Activated T-cell treated with anti-CD3 and anti-CD28 coated beads, Interleukin-2, amount 50 U/mL, for 24 hours (primary cell): ENCODE results near the gene NEK5.
"Not testable (repeated sequence)": the region's sequence is repeated elsewhere in the genome, so short reads cannot be mapped to it uniquely, and the experiment has no call there.

Source experiments
- DNase-seq: peaks from one replicate; pipeline ENCODE4 v3.0.0-alpha.2; 2020
- H3K27ac Mint-ChIP-seq: 2 replicates; pipeline ENCODE4 v1.8.0; 2020; ENCODE audit warnings: mild to moderate bottlenecking, mixed read lengths
- H3K27me3 Mint-ChIP-seq: 2 replicates; pipeline ENCODE4 v1.8.0; 2020; ENCODE audit warnings: mixed read lengths
- H3K36me3 Mint-ChIP-seq: 2 replicates; pipeline ENCODE4 v1.8.0; 2020; ENCODE audit warnings: low read depth, mixed read lengths
- H3K4me1 Mint-ChIP-seq: 2 replicates; pipeline ENCODE4 v1.8.0; 2020; ENCODE audit warnings: low read depth, mixed read lengths
- H3K4me3 Mint-ChIP-seq: 2 replicates; pipeline ENCODE4 v1.8.0; 2020; ENCODE audit warnings: mild to moderate bottlenecking, moderate library complexity, mixed read lengths
- H3K9me3 Mint-ChIP-seq: 2 replicates; pipeline ENCODE4 v1.8.0; 2020; ENCODE audit warnings: mixed read lengths

The NEK5 gene

DNA sequence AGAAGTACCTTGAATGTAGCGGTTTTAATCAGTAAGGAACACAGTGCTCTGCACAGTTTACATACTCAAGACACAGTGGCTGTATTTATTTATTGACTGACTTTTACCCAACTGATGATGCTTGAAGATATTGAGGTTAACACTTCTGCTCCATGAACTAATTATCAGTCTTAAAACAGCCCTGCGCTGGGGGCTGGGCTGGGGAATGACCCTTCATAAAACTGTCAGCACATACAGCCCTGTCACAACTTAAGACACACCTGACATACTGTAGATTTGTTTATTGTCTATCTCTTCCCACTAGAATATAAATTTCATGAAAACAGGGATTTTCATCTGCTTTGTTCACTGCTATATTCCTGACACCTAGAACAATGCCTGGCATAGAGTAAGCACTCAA is 10.8 kb downstream of the NEK5 start:
- no peak overlapping the region for H3K27ac Mint-ChIP-seq
- peaks cover 9% of the 10 kb centered on the region for H3K27me3 Mint-ChIP-seq
- no peak overlapping the region for H3K4me3 Mint-ChIP-seq
- no peaks in the 10 kb centered on the region for H3K4me1 Mint-ChIP-seq
- DNase-seq, result no peak
- no peaks in the 10 kb centered on the region for H3K9me3 Mint-ChIP-seq
- no peaks in the 10 kb centered on the region for H3K36me3 Mint-ChIP-seq

DNA sequence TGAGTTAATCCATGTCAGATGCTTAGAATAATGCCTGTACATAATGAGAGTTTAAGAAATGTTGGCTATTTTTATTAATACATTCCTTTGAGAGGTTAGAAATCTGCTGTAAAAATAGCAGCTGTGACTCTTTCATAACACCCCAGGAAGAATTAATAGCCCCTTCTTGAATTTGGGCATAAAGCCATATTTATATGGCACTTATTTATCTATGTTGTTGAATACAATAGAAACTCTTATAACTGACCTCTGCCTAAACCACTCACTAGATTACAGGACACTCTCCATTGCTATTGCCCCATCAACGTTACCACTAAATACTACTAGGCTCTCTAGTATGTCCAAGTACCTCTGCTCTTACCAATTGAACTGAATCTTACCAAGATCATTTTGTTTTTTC is 16.3 kb downstream of the NEK5 start:
- peaks cover 14% of the 10 kb centered on the region for H3K27me3 Mint-ChIP-seq
- no peak overlapping the region for H3K4me3 Mint-ChIP-seq
- no peaks in the 10 kb centered on the region for H3K4me1 Mint-ChIP-seq
- no peaks in the 10 kb centered on the region for H3K9me3 Mint-ChIP-seq
- no peak for DNase-seq
- H3K27ac Mint-ChIP-seq, result no peak overlapping the region
- no peaks in the 10 kb centered on the region for H3K36me3 Mint-ChIP-seq

DNA sequence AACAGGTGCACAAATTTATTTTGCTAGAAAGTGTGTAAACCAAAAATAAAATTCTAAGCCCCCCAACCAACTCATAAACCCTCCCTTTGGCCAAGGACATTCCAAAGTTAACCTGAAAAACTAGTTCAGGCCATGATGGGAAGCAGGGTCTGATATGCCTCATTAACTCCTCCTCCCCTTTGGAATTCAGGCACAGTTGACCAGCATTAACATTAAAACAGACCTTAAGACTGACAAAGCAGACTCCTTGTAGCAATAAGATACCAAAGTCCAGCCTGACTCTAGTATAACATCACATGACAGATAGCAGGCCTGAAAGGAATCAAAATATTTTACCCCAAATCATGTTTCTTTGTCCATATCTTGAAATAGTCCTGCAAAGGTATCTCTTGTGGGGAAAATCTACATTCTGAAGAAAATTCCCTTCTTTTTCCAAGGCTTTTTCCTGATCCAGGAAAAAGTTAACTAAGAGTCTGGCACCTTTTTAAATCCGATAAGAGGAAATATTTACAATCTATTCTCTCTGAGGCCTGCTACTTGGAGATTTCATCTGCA is 19.7 kb downstream of the NEK5 start:
- DNase-seq, result no peak
- no peaks in the 10 kb centered on the region for H3K36me3 Mint-ChIP-seq
- H3K27ac Mint-ChIP-seq, result no peak overlapping the region
- no peaks in the 10 kb centered on the region for H3K9me3 Mint-ChIP-seq
- H3K4me3 Mint-ChIP-seq, result no peak overlapping the region
- H3K4me1 Mint-ChIP-seq, result no peaks in the 10 kb centered on the region
- peaks cover 8% of the 10 kb centered on the region for H3K27me3 Mint-ChIP-seq

DNA sequence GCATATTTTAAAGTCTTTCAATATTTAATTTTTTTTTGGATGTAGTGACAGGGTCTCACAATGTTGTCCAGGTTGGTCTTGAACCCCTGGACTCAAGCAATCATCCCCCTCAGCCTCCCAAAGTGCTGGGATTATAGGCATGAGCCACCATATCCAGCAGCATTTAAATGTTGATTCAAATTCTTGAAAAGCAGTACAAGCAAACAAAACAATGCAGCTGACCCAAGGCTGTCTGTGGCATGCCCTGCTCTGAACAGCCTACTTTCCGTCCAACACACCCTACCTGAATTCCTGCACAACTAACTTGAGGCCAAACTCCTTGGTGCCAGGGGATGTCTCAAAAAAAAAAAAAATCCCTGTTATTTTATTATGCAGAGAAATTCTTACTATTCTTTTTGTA is 23.0 kb downstream of the NEK5 start:
- Mint-ChIP-seq H3K27me3 (peaks cover 3% of the 10 kb centered on the region), H3K9me3 (no peaks in the 10 kb centered on the region), H3K36me3 (no peaks in the 10 kb centered on the region), H3K27ac (no peak overlapping the region), H3K4me3 (no peak overlapping the region), H3K4me1 (no peaks in the 10 kb centered on the region)
- no peak for DNase-seq

DNA sequence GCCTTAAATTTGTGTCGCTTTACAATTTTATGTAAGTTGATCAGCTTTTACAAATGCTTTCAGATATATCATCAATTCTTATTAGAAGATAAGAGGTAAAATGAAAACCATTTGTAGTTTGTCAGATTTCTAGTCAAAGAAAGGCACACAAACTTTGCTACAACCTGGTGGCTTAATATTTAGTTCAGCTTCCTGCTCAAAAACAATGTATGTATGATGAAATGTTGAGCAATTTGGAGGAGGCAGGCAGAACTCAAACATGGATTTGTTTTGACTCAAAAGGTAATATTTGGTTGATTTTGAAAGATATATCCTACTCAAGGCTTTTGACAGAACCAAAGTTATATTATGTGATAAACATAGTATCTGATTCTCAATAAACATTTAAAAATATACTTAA is 24.2 kb downstream of the NEK5 start:
- no peak for DNase-seq
- Mint-ChIP-seq H3K36me3 (no peaks in the 10 kb centered on the region), H3K4me1 (no peaks in the 10 kb centered on the region), H3K27me3 (no peaks in the 10 kb centered on the region), H3K4me3 (no peak overlapping the region), H3K9me3 (no peaks in the 10 kb centered on the region), H3K27ac (no peak overlapping the region)

DNA sequence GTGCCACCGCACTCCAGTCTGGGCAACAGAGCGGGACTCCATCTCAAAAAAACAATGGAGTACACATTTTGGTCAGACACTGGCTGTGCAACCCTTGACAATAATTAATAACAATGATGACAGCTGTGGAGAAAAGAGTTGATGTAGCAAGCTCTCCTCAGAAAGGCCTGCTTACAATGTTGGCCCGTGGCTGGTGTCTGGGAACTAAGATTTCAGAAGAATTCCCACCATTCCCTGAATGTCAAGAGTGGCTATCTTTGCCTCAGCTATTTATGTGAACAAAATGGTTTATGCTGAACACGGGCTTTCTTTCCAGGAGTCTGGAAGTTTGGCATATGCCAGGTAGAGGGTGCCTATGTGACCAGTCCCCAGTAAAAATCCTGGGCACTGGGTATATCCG is 25.5 kb downstream of the NEK5 start:
- H3K4me3 Mint-ChIP-seq, result no peak overlapping the region
- no peak for DNase-seq
- no peak overlapping the region for H3K27ac Mint-ChIP-seq
- no peaks in the 10 kb centered on the region for H3K36me3 Mint-ChIP-seq
- no peaks in the 10 kb centered on the region for H3K27me3 Mint-ChIP-seq
- no peaks in the 10 kb centered on the region for H3K4me1 Mint-ChIP-seq
- H3K9me3 Mint-ChIP-seq, result no peaks in the 10 kb centered on the region

DNA sequence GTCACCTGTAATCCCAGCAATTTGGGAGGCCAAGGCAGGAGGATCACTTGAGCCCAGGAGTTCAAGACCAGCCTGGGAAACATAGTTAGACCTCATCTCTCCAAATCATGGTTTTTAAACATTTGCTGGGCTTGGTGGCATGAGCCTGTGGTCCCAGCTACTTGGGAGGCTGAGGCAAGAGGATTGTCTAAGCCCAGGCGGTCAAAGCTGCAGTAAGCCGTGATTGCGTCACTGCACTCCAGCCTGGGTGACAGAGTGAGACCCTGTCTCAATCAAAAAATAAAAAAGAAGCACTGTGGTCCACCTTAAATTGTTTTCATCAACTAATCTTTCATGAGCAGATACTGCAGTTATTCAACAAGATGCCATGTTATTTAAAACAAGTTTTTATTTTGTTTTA is 26.4 kb downstream of the NEK5 start:
- not testable (repeated sequence) for H3K9me3 Mint-ChIP-seq, H3K27me3 Mint-ChIP-seq, H3K27ac Mint-ChIP-seq, DNase-seq, H3K4me3 Mint-ChIP-seq, H3K4me1 Mint-ChIP-seq, H3K36me3 Mint-ChIP-seq

DNA sequence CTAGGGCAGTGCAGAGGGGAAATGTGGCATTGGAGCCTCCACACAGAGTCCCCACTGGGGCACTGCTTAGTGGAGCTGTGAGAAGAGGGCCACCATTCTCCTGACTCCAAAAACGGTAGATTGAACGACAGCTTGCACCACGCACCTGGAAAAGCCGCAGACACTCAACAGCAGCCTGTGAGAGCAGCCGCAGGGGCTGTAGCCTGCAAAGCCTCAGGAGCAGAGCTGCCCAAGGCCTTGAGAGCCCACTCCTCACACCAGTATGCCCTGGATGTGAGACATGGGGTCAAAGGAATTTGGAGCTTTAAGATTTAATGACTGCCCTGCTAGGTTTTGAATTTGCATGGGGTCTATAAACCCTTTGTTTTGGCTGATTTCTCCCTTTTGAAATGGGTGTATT is 31.7 kb downstream of the NEK5 start:
- no peak for DNase-seq
- Mint-ChIP-seq H3K27me3 (no peaks in the 10 kb centered on the region), H3K9me3 (no peaks in the 10 kb centered on the region), H3K36me3 (no peaks in the 10 kb centered on the region), H3K27ac (no peak overlapping the region), H3K4me1 (no peaks in the 10 kb centered on the region), H3K4me3 (no peak overlapping the region)

DNA sequence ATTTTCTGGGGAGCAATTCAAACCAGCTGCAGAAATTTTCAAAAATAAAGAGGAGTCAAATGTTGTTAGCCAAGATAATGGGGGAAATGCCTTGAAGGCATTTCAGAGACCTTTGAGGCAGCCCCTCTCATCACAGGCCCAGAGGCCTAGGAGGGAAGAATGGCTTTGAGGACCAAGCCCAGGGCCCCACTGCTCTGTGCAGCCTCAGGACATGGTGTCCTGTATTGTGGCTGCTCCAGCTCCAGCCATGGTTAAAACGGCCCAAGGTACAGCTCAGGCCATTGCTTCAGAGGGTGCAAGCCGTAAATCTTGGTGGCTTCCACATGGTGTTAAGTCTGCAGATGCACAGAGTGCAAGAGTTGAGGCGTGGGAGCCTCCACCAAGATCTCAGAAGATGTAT is 32.1 kb downstream of the NEK5 start:
- H3K9me3 Mint-ChIP-seq, result no peaks in the 10 kb centered on the region
- DNase-seq, result no peak
- H3K4me3 Mint-ChIP-seq, result no peak overlapping the region
- H3K27me3 Mint-ChIP-seq, result no peaks in the 10 kb centered on the region
- H3K27ac Mint-ChIP-seq, result no peak overlapping the region
- H3K4me1 Mint-ChIP-seq, result no peaks in the 10 kb centered on the region
- H3K36me3 Mint-ChIP-seq, result no peaks in the 10 kb centered on the region

DNA sequence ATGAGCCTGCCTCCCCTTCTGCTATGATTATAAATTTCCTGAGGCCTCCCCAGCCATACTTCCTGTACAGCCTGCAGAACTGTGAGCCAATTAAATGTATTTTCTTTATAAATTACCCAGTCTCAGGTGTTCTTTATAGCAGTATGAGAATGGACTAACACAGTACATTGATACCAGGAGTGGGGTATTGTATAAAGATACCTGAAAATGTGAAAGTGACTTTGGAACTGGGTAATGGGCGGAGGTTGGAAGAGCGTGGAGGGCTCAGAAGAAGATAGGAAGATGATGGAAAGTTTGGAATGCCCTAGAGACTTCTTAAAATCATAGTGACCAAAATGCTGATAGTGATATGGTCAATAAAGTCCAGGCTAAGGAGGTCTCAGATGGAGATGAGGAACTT is 32.8 kb downstream of the NEK5 start:
- no peak for DNase-seq
- Mint-ChIP-seq H3K9me3 (no peaks in the 10 kb centered on the region), H3K27me3 (no peaks in the 10 kb centered on the region), H3K4me3 (no peak overlapping the region), H3K4me1 (no peaks in the 10 kb centered on the region), H3K36me3 (no peaks in the 10 kb centered on the region), H3K27ac (no peak overlapping the region)

DNA sequence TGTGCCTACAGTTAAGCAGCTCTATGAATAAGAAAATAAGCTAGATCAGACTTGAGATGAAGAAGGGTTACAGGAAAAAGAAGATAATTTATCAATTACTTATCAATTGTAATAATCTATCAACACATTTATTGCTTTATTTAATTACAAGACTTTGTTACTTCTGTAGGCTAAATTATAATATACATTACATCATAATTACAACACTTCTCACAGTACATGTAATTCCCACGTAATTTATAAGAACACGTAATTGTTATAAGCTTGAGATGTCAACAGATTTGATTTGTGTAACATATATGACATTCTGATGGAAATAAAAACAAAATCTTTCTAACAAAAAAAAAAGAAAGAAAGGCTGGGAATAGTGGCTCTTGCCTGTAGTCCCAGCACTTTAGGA is 36.8 kb downstream of the NEK5 start:
- Mint-ChIP-seq H3K27me3 (peaks cover 7% of the 10 kb centered on the region), H3K4me1 (no peaks in the 10 kb centered on the region), H3K27ac (no peak overlapping the region), H3K36me3 (no peaks in the 10 kb centered on the region), H3K9me3 (no peaks in the 10 kb centered on the region), H3K4me3 (no peak overlapping the region)
- DNase-seq, result no peak

DNA sequence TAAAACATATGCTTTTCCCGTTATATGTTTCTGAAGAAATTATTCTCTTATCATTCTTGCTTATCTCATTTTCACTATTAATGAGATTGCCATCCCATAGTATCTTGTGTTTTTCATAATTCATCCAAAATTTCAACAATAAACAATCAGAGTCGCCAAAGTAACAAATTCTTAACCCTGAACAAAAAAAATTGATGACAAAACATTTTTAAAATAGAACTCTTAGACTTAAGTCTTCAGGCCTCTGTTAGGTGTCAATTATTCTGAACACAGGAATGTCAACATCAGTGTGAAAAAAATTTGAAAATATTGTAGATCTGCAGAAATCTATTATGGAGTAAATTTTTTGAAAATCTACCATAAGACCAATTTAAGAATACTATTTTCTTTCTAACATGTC is 37.4 kb downstream of the NEK5 start:
- Mint-ChIP-seq H3K4me1 (no peaks in the 10 kb centered on the region), H3K27ac (no peak overlapping the region), H3K36me3 (no peaks in the 10 kb centered on the region), H3K9me3 (no peaks in the 10 kb centered on the region), H3K27me3 (peaks cover 7% of the 10 kb centered on the region), H3K4me3 (no peak overlapping the region)
- no peak for DNase-seq

DNA sequence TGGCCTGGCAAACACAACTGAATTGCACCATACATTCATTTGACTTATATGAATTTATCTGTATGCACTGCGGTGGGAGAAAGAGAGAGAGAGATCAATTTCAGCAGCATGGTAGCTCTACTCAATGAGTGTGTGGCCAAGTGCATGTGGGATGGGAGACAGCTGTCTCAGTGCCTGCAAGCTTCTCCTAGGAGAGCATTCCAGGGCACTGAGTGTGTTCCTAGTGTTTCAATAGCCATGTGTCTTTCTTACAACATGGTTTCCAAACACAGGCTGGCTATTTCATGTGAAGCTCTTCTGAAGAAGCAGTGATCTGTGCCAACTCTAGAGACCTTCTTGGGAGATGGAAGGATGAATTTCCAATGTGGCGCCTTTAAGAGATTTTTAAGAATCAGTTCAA is 43.5 kb downstream of the NEK5 start:
- no peaks in the 10 kb centered on the region for H3K4me1 Mint-ChIP-seq
- no peaks in the 10 kb centered on the region for H3K36me3 Mint-ChIP-seq
- H3K4me3 Mint-ChIP-seq, result no peak overlapping the region
- DNase-seq, result no peak
- H3K27me3 Mint-ChIP-seq, result peaks cover 7% of the 10 kb centered on the region
- no peak overlapping the region for H3K27ac Mint-ChIP-seq
- H3K9me3 Mint-ChIP-seq, result no peaks in the 10 kb centered on the region

DNA sequence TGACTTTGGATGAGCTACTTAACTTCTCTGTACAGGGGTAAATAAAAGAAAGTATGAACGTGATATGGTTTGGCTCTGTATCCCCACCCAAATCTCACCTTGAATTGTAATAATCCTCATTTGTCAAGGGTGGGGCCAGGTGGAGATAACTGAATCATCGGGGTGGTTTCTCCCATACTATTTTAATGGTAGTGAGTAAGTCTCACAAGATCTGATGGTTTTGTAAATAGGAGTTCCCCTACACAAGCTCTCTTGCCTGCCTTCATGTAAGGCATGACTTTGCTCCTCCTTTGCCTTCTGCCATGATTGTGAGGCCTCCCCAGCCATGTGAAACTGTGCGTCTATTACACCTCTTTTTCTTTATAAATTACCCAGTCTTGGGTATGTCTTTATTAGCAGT is 43.9 kb downstream of the NEK5 start:
- H3K27ac Mint-ChIP-seq, H3K36me3 Mint-ChIP-seq, H3K27me3 Mint-ChIP-seq, H3K9me3 Mint-ChIP-seq, H3K4me3 Mint-ChIP-seq, DNase-seq, H3K4me1 Mint-ChIP-seq: not testable (repeated sequence)

DNA sequence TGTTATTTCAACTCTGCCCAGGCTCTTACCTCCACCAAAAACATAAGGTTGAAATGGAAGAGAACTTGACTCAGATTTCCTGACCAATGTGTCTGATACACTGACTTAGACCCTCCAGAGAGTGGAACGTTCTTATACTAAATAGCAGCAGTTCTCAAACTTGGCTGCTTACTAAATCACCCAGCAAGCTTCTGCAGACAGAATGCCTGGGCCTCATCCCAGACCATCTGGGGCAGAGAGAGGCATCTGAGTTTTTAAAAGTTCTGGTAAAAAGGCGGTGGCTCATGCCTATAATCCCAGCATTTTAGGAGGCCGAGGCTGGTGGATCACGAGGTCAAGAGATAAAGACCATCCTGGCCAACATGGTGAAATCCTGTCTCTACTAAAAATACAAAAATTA is 46.3 kb downstream of the NEK5 start:
- no peak for DNase-seq
- Mint-ChIP-seq H3K4me1 (no peaks in the 10 kb centered on the region), H3K36me3 (no peaks in the 10 kb centered on the region), H3K4me3 (no peak overlapping the region), H3K27ac (no peak overlapping the region), H3K27me3 (no peaks in the 10 kb centered on the region), H3K9me3 (no peaks in the 10 kb centered on the region)

DNA sequence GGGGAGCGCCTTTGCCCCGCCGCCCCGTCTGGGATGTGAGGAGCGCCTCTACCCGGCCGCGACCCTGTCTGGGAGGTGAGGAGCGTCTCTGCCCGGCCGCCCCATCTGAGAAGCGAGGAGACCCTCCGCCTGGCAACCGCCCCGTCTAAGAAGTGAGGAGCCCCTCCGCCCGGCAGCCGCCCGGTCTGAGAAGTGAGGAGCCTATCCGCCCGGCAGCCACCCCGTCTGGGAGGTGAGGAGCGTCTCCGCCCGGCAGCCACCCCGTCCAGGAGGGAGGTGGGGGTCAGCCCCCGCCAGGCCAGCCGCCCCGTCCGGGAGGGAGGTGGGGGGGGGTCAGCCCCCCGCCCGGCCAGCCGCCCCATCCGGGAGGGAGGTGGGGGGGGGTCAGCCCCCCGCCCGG is 49.0 kb downstream of the NEK5 start:
- not testable (repeated sequence) for H3K27ac Mint-ChIP-seq, DNase-seq, H3K9me3 Mint-ChIP-seq, H3K4me1 Mint-ChIP-seq, H3K4me3 Mint-ChIP-seq, H3K36me3 Mint-ChIP-seq
- H3K27me3 Mint-ChIP-seq, result peaks cover 11% of the 10 kb centered on the region
